ENCODE measurements around the gene TUBA4B. TPM values are rescaled to one million over a fixed set of nuclear protein-coding genes. Genes with fewer than 3 reads are reported as not detected.

Gene TUBA4B
- polyA plus RNA-seq, 3 donors = not detected

DNA sequence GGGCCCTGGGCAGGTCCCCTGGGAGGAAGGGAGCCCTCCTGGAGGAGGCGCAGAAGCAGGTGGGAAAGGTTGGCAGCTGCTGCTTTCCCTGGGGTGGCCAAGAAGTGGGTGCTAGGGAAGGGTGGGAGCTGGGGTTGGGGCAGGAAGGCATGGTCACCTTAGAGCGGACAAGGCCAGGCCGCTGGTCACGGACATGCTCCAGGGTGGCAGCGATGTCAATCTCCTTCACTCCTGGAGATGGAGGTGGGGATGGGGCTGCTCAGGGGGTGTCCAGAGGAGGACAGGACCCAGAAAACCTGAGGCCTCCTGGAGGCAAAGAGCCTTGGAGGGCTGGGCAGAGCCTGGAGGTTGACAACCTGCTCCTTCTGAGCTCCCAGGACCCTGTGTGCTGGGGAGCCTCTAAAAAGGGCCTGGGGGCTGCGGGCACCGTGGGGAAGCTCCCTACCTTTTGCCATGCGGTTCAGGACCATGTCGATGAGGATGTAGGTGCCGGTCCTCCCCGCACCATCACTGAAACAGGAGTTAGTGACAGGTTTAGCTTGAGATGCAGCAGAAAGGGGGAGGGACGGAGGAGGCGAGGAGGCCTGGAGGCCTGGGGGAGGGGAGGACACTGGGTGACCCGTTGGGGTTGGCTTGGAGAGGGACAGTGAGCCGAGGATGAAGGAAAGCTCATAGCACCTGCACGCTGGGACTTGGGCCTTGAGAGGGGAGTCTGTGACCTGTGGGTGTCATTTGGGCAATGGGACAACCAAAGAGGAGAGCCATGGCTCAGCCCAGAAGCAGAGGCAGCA, 37.5 kb downstream of the TUBA4B start:
- no peak overlapping the region for H3K27ac ChIP-seq (ENCODE audit: low read depth in 1 of 2, low read length in 2 of 2)
- H3K4me3 Mint-ChIP-seq = no peak overlapping the region
- no peaks in the 10 kb centered on the region for H3K9me3 ChIP-seq (replicated peaks in 1 of 2; ENCODE audit: control insufficient read depth in 1 of 2, insufficient read depth in 1 of 2, low read length in 2 of 2)
- peaks cover 15 to 36% (median 24%) of the 10 kb centered on the region in 3 donors for H3K27me3 Mint-ChIP-seq (ENCODE audit: low read depth in 3 of 3)
- H2AFZ ChIP-seq (ENCODE audit: insufficient read depth, low read depth, low read length, poor library complexity, severe bottlenecking) = no peak overlapping the region
- TF ChIP-seq, protein P1, sequence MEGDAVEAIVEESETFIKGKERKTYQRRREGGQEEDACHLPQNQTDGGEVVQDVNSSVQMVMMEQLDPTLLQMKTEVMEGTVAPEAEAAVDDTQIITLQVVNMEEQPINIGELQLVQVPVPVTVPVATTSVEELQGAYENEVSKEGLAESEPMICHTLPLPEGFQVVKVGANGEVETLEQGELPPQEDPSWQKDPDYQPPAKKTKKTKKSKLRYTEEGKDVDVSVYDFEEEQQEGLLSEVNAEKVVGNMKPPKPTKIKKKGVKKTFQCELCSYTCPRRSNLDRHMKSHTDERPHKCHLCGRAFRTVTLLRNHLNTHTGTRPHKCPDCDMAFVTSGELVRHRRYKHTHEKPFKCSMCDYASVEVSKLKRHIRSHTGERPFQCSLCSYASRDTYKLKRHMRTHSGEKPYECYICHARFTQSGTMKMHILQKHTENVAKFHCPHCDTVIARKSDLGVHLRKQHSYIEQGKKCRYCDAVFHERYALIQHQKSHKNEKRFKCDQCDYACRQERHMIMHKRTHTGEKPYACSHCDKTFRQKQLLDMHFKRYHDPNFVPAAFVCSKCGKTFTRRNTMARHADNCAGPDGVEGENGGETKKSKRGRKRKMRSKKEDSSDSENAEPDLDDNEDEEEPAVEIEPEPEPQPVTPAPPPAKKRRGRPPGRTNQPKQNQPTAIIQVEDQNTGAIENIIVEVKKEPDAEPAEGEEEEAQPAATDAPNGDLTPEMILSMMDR (IDR thresholded peaks at IDR 0.05) = no peak
- intact Hi-C loops (cut with micrococcal nuclease) = no loop called here
- H3K9ac ChIP-seq (ENCODE audit: insufficient read depth, low read length, poor library complexity, severe bottlenecking) = no peak overlapping the region
- H3K9me3 Mint-ChIP-seq = peaks cover 0 to 5% (median 1%) of the 10 kb centered on the region in 7 donors
- H3K4me1 ChIP-seq (ENCODE audit: control insufficient read depth in 1 of 2, insufficient read depth in 2 of 2, low read length in 2 of 2) = peaks cover 10 to 15% of the 10 kb centered on the region in 2 donors
- peaks cover 6 to 8% of the 10 kb centered on the region in 2 donors for H3K36me3 Mint-ChIP-seq
- H3K36me3 ChIP-seq (replicated peaks in 1 of 2; ENCODE audit: control insufficient read depth in 1 of 2, insufficient read depth in 2 of 2, low read length in 2 of 2) = peaks cover 3 to 6% of the 10 kb centered on the region in 2 donors
- H3K79me2 ChIP-seq (ENCODE audit: insufficient read depth, low read length) = no peaks in the 10 kb centered on the region
- WGBS (ENCODE audit: insufficient coverage) = 94% methylated on average over 16 of the region's 16 CpGs
- peak overlapping the region in 1 of 7 donors; percentile 28 for H3K27ac Mint-ChIP-seq
- no peak overlapping the region for H3K4me2 ChIP-seq (replicated peaks; ENCODE audit: extremely low read depth, low read length, poor library complexity, severe bottlenecking)
- peaks cover 1% of the 10 kb centered on the region for H4K20me1 ChIP-seq (ENCODE audit: insufficient read depth, low read length)
- no peak overlapping the region for H3K4me3 ChIP-seq (replicated peaks in 1 of 3; ENCODE audit: low read depth in 2 of 3, low read length in 3 of 3)
- H3K4me1 Mint-ChIP-seq = peaks cover 11% of the 10 kb centered on the region
- no peak for DNase-seq
- peaks cover 0 to 15% of the 10 kb centered on the region in 2 donors for H3K27me3 ChIP-seq (ENCODE audit: control insufficient read depth in 2 of 2, insufficient read depth in 2 of 2, low read length in 2 of 2)

- DNase-seq = no peak
- Mint-ChIP-seq H3K4me1 (peaks cover 11% of the 10 kb centered on the region), H3K4me3 (no peak overlapping the region), H3K9me3 (peaks cover 0 to 7% (median 1%) of the 10 kb centered on the region in 7 donors), H3K27me3 (ENCODE audit: low read depth in 3 of 3) (peaks cover 21 to 42% (median 28%) of the 10 kb centered on the region in 3 donors), H3K27ac (peak overlapping the region in 1 of 7 donors; percentile 46), H3K36me3 (peaks cover 0 to 3% of the 10 kb centered on the region in 2 donors)
- peaks cover 10 to 15% of the 10 kb centered on the region in 2 donors for H3K4me1 ChIP-seq (ENCODE audit: control insufficient read depth in 1 of 2, insufficient read depth in 2 of 2, low read length in 2 of 2)
- H3K27me3 ChIP-seq (ENCODE audit: control insufficient read depth in 2 of 2, insufficient read depth in 2 of 2, low read length in 2 of 2) = peaks cover 0 to 15% of the 10 kb centered on the region in 2 donors
- TF ChIP-seq, protein P1 (IDR thresholded peaks at IDR 0.05) = no peak
- no CpG with 5 or more reads among the region's 7 CpGs for WGBS (ENCODE audit: insufficient coverage)
- intact Hi-C loops (cut with micrococcal nuclease) = no loop called here
- H3K36me3 ChIP-seq (replicated peaks in 1 of 2; ENCODE audit: control insufficient read depth in 1 of 2, insufficient read depth in 2 of 2, low read length in 2 of 2) = peaks cover 0 to 3% of the 10 kb centered on the region in 2 donors
- no peak overlapping the region for H2AFZ ChIP-seq (ENCODE audit: insufficient read depth, low read depth, low read length, poor library complexity, severe bottlenecking)
- no peaks in the 10 kb centered on the region for H4K20me1 ChIP-seq (ENCODE audit: insufficient read depth, low read length)
- H3K27ac ChIP-seq (ENCODE audit: low read depth in 1 of 2, low read length in 2 of 2) = no peak overlapping the region
- H3K9me3 ChIP-seq (replicated peaks in 1 of 2; ENCODE audit: control insufficient read depth in 1 of 2, insufficient read depth in 1 of 2, low read length in 2 of 2) = no peaks in the 10 kb centered on the region
- no peak overlapping the region for H3K4me2 ChIP-seq (replicated peaks; ENCODE audit: extremely low read depth, low read length, poor library complexity, severe bottlenecking)
- H3K79me2 ChIP-seq (ENCODE audit: insufficient read depth, low read length) = no peaks in the 10 kb centered on the region
- H3K9ac ChIP-seq (ENCODE audit: insufficient read depth, low read length, poor library complexity, severe bottlenecking) = no peak overlapping the region
- no peak overlapping the region for H3K4me3 ChIP-seq (replicated peaks in 1 of 3; ENCODE audit: low read depth in 2 of 3, low read length in 3 of 3)
These were observed 38.4 kb downstream of the TUBA4B start for GRCh38 chr2:219291394-219291793.
